ENCODE measurements around the gene OR10Z1. TPM values are rescaled to one million over a fixed set of nuclear protein-coding genes. Genes with fewer than 3 reads are reported as not detected.

Gene OR10Z1
- total RNA-seq, 1 experiment from 2014 or later, result not detected

DNA sequence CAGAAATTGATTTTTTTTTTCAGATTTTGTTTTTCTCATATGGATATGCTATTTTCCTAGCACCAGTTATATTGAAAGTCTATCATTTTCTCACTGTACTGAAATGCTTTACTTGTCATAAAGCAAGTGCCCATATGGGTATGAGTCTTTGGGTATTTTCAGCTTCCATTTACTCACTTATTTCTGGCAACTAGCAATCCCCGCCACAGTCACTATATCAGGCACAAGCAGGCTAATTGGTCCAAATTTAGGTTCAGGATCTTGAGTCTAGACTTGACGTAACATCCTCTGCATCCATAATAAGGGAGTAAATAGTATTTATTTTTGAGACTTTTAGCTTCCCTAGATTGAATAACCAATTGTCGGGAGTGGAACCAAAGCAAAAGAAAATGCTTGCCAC, 27.5 kb upstream of the OR10Z1 start:
- in situ Hi-C loops (cut with HindIII; ENCODE audit: low pct_unique_long_range_greater_than_20kb, low sequenced_read_pairs) (no loop called here), intact Hi-C loops (cut with micrococcal nuclease; ENCODE audit: unreplicated experiment) (no loop called here)
- H3K36me3 ChIP-seq (ENCODE audit: control insufficient read depth, insufficient read depth, low read length), result no peaks in the 10 kb centered on the region
- BruUV-seq (replicated peaks), result no TSS peak
- no peak for TF ChIP-seq POLR2AphosphoS5 (IDR thresholded peaks at IDR 0.05; ENCODE audit: low read depth, low read length)
- TF ChIP-seq TCF7L2 (IDR thresholded peaks at IDR 0.05; ENCODE audit: low read depth, low read length), result no peak
- no peak for TF ChIP-seq SIN3A (IDR thresholded peaks at IDR 0.05; ENCODE audit: borderline replicate concordance, insufficient read depth, low read depth, low read length)
- TF ChIP-seq, protein P1, sequence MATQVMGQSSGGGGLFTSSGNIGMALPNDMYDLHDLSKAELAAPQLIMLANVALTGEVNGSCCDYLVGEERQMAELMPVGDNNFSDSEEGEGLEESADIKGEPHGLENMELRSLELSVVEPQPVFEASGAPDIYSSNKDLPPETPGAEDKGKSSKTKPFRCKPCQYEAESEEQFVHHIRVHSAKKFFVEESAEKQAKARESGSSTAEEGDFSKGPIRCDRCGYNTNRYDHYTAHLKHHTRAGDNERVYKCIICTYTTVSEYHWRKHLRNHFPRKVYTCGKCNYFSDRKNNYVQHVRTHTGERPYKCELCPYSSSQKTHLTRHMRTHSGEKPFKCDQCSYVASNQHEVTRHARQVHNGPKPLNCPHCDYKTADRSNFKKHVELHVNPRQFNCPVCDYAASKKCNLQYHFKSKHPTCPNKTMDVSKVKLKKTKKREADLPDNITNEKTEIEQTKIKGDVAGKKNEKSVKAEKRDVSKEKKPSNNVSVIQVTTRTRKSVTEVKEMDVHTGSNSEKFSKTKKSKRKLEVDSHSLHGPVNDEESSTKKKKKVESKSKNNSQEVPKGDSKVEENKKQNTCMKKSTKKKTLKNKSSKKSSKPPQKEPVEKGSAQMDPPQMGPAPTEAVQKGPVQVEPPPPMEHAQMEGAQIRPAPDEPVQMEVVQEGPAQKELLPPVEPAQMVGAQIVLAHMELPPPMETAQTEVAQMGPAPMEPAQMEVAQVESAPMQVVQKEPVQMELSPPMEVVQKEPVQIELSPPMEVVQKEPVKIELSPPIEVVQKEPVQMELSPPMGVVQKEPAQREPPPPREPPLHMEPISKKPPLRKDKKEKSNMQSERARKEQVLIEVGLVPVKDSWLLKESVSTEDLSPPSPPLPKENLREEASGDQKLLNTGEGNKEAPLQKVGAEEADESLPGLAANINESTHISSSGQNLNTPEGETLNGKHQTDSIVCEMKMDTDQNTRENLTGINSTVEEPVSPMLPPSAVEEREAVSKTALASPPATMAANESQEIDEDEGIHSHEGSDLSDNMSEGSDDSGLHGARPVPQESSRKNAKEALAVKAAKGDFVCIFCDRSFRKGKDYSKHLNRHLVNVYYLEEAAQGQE (IDR thresholded peaks at IDR 0.05; ENCODE audit: insufficient read depth in 1 of 2, low read depth in 2 of 2, low read length in 1 of 2), result no peak
- TF ChIP-seq, protein P2, sequence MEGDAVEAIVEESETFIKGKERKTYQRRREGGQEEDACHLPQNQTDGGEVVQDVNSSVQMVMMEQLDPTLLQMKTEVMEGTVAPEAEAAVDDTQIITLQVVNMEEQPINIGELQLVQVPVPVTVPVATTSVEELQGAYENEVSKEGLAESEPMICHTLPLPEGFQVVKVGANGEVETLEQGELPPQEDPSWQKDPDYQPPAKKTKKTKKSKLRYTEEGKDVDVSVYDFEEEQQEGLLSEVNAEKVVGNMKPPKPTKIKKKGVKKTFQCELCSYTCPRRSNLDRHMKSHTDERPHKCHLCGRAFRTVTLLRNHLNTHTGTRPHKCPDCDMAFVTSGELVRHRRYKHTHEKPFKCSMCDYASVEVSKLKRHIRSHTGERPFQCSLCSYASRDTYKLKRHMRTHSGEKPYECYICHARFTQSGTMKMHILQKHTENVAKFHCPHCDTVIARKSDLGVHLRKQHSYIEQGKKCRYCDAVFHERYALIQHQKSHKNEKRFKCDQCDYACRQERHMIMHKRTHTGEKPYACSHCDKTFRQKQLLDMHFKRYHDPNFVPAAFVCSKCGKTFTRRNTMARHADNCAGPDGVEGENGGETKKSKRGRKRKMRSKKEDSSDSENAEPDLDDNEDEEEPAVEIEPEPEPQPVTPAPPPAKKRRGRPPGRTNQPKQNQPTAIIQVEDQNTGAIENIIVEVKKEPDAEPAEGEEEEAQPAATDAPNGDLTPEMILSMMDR (IDR thresholded peaks at IDR 0.05), result no peak
- H3K4me3 ChIP-seq (ENCODE audit: low read depth in 2 of 2, low read length in 2 of 2), result no peak overlapping the region
- no peaks in the 10 kb centered on the region for H3K9me3 ChIP-seq (ENCODE audit: control insufficient read depth, insufficient read depth, low read depth, low read length)
- DNase-seq (ENCODE audit: low read depth, low spot score), result no peak
- no peaks in the 10 kb centered on the region for H3K27me3 ChIP-seq (ENCODE audit: control insufficient read depth, insufficient read depth, low read length)
- ChIA-PET CTCF (no interaction called here), POLR2A (no interaction called here)
- H3K4me1 ChIP-seq (ENCODE audit: control insufficient read depth, insufficient read depth, low read length), result no peaks in the 10 kb centered on the region
- no peak for ATAC-seq
- no peak overlapping the region for H3K27ac ChIP-seq (ENCODE audit: low read length)

DNA sequence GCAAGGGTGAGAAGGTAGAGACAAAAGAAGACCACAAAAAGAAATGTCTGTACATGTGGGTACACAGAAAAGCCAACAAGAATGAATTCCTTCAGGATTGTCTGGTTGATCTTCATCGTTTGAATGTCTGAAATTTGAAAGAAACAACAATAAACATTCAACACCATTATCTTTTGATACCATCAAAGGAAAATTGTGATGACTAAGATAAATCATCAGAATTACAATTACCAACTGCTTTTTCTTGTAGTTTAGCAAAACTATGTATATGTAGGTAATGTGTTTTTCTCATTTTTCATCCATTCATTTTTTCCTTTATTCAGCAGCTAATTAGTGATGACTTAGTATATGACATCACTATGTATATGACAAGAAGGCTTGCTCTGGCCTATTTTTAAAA, 25.3 kb upstream of the OR10Z1 start, which contains the start of gene OR10X1:
TSS of gene OR10X1 (minus strand) at position 167 of the 400 bp plus-strand sequence. CDS start at position 167, 0 bp downstream.
- DNase-seq (ENCODE audit: low read depth, low spot score) (no peak), ATAC-seq (no peak)
- in situ Hi-C loops (cut with HindIII; ENCODE audit: low pct_unique_long_range_greater_than_20kb, low sequenced_read_pairs) (no loop called here), intact Hi-C loops (cut with micrococcal nuclease; ENCODE audit: unreplicated experiment) (no loop called here)
- Histone ChIP-seq H3K9me3 (ENCODE audit: control insufficient read depth, insufficient read depth, low read depth, low read length) (no peaks in the 10 kb centered on the region), H3K4me3 (ENCODE audit: low read depth in 2 of 2, low read length in 2 of 2) (no peak within 1 kb of the TSS), H3K4me1 (ENCODE audit: control insufficient read depth, insufficient read depth, low read length) (no peaks in the 10 kb centered on the region), H3K36me3 (ENCODE audit: control insufficient read depth, insufficient read depth, low read length) (no peaks in the 10 kb centered on the region), H3K27me3 (ENCODE audit: control insufficient read depth, insufficient read depth, low read length) (no peaks in the 10 kb centered on the region), H3K27ac (ENCODE audit: low read length) (no peak within 1 kb of the TSS)
- BruUV-seq (replicated peaks), result no TSS peak
- ChIA-PET POLR2A (no interaction called here), CTCF (no interaction called here)
- TF ChIP-seq TCF7L2 (IDR thresholded peaks at IDR 0.05; ENCODE audit: low read depth, low read length) (no peak), SIN3A (IDR thresholded peaks at IDR 0.05; ENCODE audit: borderline replicate concordance, insufficient read depth, low read depth, low read length) (no peak)
- TF ChIP-seq, protein P1 (IDR thresholded peaks at IDR 0.05; ENCODE audit: insufficient read depth in 1 of 2, low read depth in 2 of 2, low read length in 1 of 2), result no peak
